GM10266 (cell line): ENCODE data around the gene OR10H4.
"Not testable (repeated sequence)": the region's sequence is repeated elsewhere in the genome, so short reads cannot be mapped to it uniquely, and the experiment has no call there.

Source experiments
- DNase-seq: peaks from one replicate; pipeline ENCODE4 v3.0.0; 2012; ENCODE audit errors: extremely low spot score
- CTCF ChIP-seq: IDR thresholded peaks from 2 replicates; pipeline ENCODE4 v1.5.1; 2012; ENCODE audit warnings: mild to moderate bottlenecking, low read depth; ENCODE audit not compliant: control insufficient read depth, insufficient read depth; ENCODE audit errors: missing control alignments

Gene OR10H4

GRCh38 chr19:15948223-15949058 is at the start of gene OR10H4:
TSS of gene OR10H4 (plus strand) at chr19:15949008. CDS start at chr19:15949008, 0 bp downstream.
- TF ChIP-seq CTCF, result no peak
- no peak for DNase-seq

- not testable (repeated sequence) for DNase-seq
Measured at GRCh38 chr19:15899561-15899960, 49.2 kb upstream of the OR10H4 start.

GRCh38 chr19:15900032-15900431 is 48.8 kb upstream of the OR10H4 start:
- not testable (repeated sequence) for DNase-seq

GRCh38 chr19:15900504-15900903 is 48.3 kb upstream of the OR10H4 start:
- DNase-seq, result no peak
- no peak for TF ChIP-seq CTCF

- TF ChIP-seq CTCF, result no peak
- DNase-seq, result no peak
Measured at GRCh38 chr19:15902254-15902653, 46.6 kb upstream of the OR10H4 start.

- DNase-seq, result not testable (repeated sequence)
Measured at GRCh38 chr19:15902898-15903297, 45.9 kb upstream of the OR10H4 start.

GRCh38 chr19:15905026-15905425 is 43.8 kb upstream of the OR10H4 start:
- no peak for TF ChIP-seq CTCF
- no peak for DNase-seq

- no peak for DNase-seq
- TF ChIP-seq CTCF, result no peak
Measured at GRCh38 chr19:15911599-15912235, 37.1 kb upstream of the OR10H4 start.

GRCh38 chr19:15913384-15913783 is 35.4 kb upstream of the OR10H4 start:
- no peak for DNase-seq

More at GRCh38 chr19:15913384-15913783, 35.4 kb upstream of the OR10H4 start:
- no peak for TF ChIP-seq CTCF
